A673 (cell line): ENCODE measurements around the gene CERS6.

Experiments
- CTCF ChIP-seq: fragments of 300-800, 200-600 bp; sonication (generic); conservative IDR thresholded peaks from 2 replicates; pipeline ENCODE4 v1.5.1; 2017; ENCODE audit warnings: low read depth, mild to moderate bottlenecking, antibody characterized with exemption, low read length, moderate library complexity, mixed read lengths
- EZH2 ChIP-seq: fragments of 200-600 bp; sonication (generic); IDR thresholded peaks from 2 replicates; pipeline ENCODE4 v1.6.1; 2017; ENCODE audit warnings: borderline replicate concordance, low read depth, mild to moderate bottlenecking, mixed read lengths, antibody characterized with exemption, low read length; ENCODE audit not compliant: poor library complexity, severe bottlenecking

- no peak for TF ChIP-seq CTCF
- no peak for TF ChIP-seq EZH2
Observed at GRCh38 chr2:168801471-168801870, 345.4 kb downstream of the CERS6 start.
